IMR-90 (cell line): ENCODE data around the gene RHBDD2. TPM values are rescaled to one million over a fixed set of nuclear protein-coding genes. Genes with fewer than 3 reads are reported as not detected.

Source experiments
- ATAC-seq: fragments of 200-7000 bp; cut with Tn5 transposase; 2 replicates; pipeline ENCODE4 v1.9.1; 2020; ENCODE audit warnings: low read depth, mild to moderate bottlenecking, moderate library complexity
- BruUV-seq: library from RNA; stranded (reverse); fragments of 400-500 nt; replicated peaks from 2 replicates; lab custom pipeline; 2021; lab: Mats Ljungman, UMichigan
- CTCF ChIA-PET: fragments of 300-600 bp; formaldehyde crosslinking; extraction: SDS; loops from one replicate; lab custom pipeline; 2021; ENCODE audit warnings: antibody characterized with exemption; lab: Yijun Ruan, JAX
- POLR2A ChIA-PET: fragments of 300-600 bp; sonication (Branson Sonifier 250); formaldehyde crosslinking; loops from one replicate; lab custom pipeline; 2022; ENCODE audit warnings: antibody characterized with exemption; ENCODE audit not compliant: unreplicated experiment; lab: Charles Lee
- DNase-seq: peaks from one replicate; pipeline ENCODE4 v3.0.0; 2013
- H2AFZ ChIP-seq: replicated peaks from 2 replicates; pipeline ENCODE3; 2013; ENCODE audit warnings: low read length, mild to moderate bottlenecking; ENCODE audit not compliant: poor library complexity
- H2AK5ac ChIP-seq: 2 replicates; pipeline ENCODE4 v1.6.1; 2013; ENCODE audit warnings: low read depth, low read length, inconsistent platforms
- H2AK9ac ChIP-seq: replicated peaks from 2 replicates; pipeline ENCODE3; 2013; ENCODE audit warnings: mild to moderate bottlenecking, low read depth, low read length, moderate library complexity; ENCODE audit not compliant: poor library complexity
- H2BK120ac ChIP-seq: 2 replicates; pipeline ENCODE4 v1.6.1; 2013; ENCODE audit warnings: low read depth, low read length, inconsistent platforms
- H2BK15ac ChIP-seq: 3 replicates; pipeline ENCODE4 v1.6.1; 2013; ENCODE audit warnings: low read depth, low read length, inconsistent platforms
- H2BK20ac ChIP-seq: 2 replicates; pipeline ENCODE4 v1.6.1; 2013; ENCODE audit warnings: low read depth, mild to moderate bottlenecking, inconsistent platforms, low read length, moderate library complexity
- H2BK5ac ChIP-seq: 2 replicates; pipeline ENCODE4 v1.6.1; 2013; ENCODE audit warnings: mild to moderate bottlenecking, low read depth, low read length, inconsistent platforms; ENCODE audit not compliant: poor library complexity, severe bottlenecking
- H3K14ac ChIP-seq: replicated peaks from 2 replicates; pipeline ENCODE4 v1.6.1; 2013; ENCODE audit warnings: low read depth, low read length, inconsistent platforms
- H3K18ac ChIP-seq: 2 replicates; pipeline ENCODE4 v1.6.1; 2013; ENCODE audit warnings: low read depth, low read length, control low read depth
- H3K23ac ChIP-seq: 2 replicates; pipeline ENCODE4 v1.6.1; 2013; ENCODE audit warnings: low read depth, low read length, inconsistent platforms
- H3K27ac ChIP-seq: 2 replicates; pipeline ENCODE4 v1.5.1; 2013; ENCODE audit warnings: mild to moderate bottlenecking, control low read depth, low read length; ENCODE audit not compliant: insufficient read depth
- H3K27me3 ChIP-seq: 2 replicates; pipeline ENCODE4 v1.6.1; 2013; ENCODE audit warnings: low read length; ENCODE audit not compliant: control insufficient read depth, insufficient read depth
- H3K36me3 ChIP-seq: 2 replicates; pipeline ENCODE4 v1.6.1; 2013; ENCODE audit warnings: low read length, mixed read lengths; ENCODE audit not compliant: control insufficient read depth, insufficient read depth
- H3K4ac ChIP-seq: 2 replicates; pipeline ENCODE4 v1.6.1; 2013; ENCODE audit warnings: low read depth, low read length, inconsistent platforms
- H3K4me1 ChIP-seq: 2 replicates; pipeline ENCODE4 v1.6.1; 2013; ENCODE audit warnings: low read length, mixed read lengths; ENCODE audit not compliant: control insufficient read depth, insufficient read depth
- H3K4me2 ChIP-seq: 2 replicates; pipeline ENCODE4 v1.6.1; 2013; ENCODE audit warnings: low read depth, mild to moderate bottlenecking, control low read depth, low read length, moderate library complexity
- H3K4me3 ChIP-seq: 2 replicates; pipeline ENCODE4 v1.5.1; 2013; ENCODE audit warnings: low read depth, mild to moderate bottlenecking, control low read depth, low read length, moderate library complexity; ENCODE audit not compliant: insufficient read depth
- H3K56ac ChIP-seq: 2 replicates; pipeline ENCODE4 v1.6.1; 2013; ENCODE audit warnings: low read length, inconsistent platforms; ENCODE audit not compliant: insufficient read depth; ENCODE audit errors: extremely low read depth
- H3K79me1 ChIP-seq, 2 experiments: 2 replicates each; pipeline ENCODE4 v1.6.1; 2013; ENCODE audit warnings: low read length in 2 of 2, inconsistent platforms in 1 of 2, low read depth in 1 of 2
- H3K9ac ChIP-seq: 2 replicates; pipeline ENCODE4 v1.6.1; 2013; ENCODE audit warnings: low read depth, low read length, control low read depth
- H3K9me1 ChIP-seq: 2 replicates; pipeline ENCODE4 v1.6.1; 2013; ENCODE audit warnings: low read length, inconsistent platforms; ENCODE audit not compliant: insufficient read depth
- H3K9me3 ChIP-seq: 2 replicates; pipeline ENCODE4 v1.6.1; 2013; ENCODE audit warnings: low read length; ENCODE audit not compliant: control insufficient read depth, insufficient read depth
- H4K20me1 ChIP-seq: 2 replicates; pipeline ENCODE4 v1.6.1; 2013; ENCODE audit warnings: low read length, inconsistent platforms; ENCODE audit not compliant: insufficient read depth
- H4K5ac ChIP-seq: 2 replicates; pipeline ENCODE4 v1.6.1; 2013; ENCODE audit warnings: mild to moderate bottlenecking, low read depth, low read length, control low read depth
- H4K8ac ChIP-seq, 2 experiments: 2 replicates each; pipeline ENCODE4 v1.6.1; 2013; ENCODE audit warnings: low read depth in 2 of 2, low read length in 2 of 2, control low read depth in 1 of 2, inconsistent platforms in 1 of 2
- H4K91ac ChIP-seq: 2 replicates; pipeline ENCODE4 v1.6.1; 2013; ENCODE audit warnings: low read depth, low read length, inconsistent platforms; ENCODE audit not compliant: insufficient read depth
- BHLHE40 ChIP-seq: fragments of 150-350 bp; IDR thresholded peaks from 2 replicates; pipeline ENCODE4 v1.6.1; 2016; ENCODE audit warnings: mild to moderate bottlenecking, low read depth, low read length
- CEBPB ChIP-seq: IDR thresholded peaks from 2 replicates; pipeline ENCODE4 v1.6.1; 2012; ENCODE audit warnings: low read depth, low read length, improper control_type of control experiment
- CHD1 ChIP-seq: IDR thresholded peaks from 2 replicates; pipeline ENCODE4 v1.6.1; 2012; ENCODE audit warnings: low read depth, low read length, improper control_type of control experiment
- FOS ChIP-seq: fragments of 150-350 bp; IDR thresholded peaks from 2 replicates; pipeline ENCODE4 v1.6.1; 2016; ENCODE audit warnings: low read depth, low read length
- MAFK ChIP-seq: IDR thresholded peaks from 2 replicates; pipeline ENCODE4 v1.6.1; 2012; ENCODE audit warnings: low read depth, low read length, improper control_type of control experiment
- MAZ ChIP-seq: IDR thresholded peaks from 2 replicates; pipeline ENCODE4 v1.6.1; 2012; ENCODE audit warnings: low read depth, mild to moderate bottlenecking, low read length, improper control_type of control experiment, moderate library complexity, borderline replicate concordance
- MXI1 ChIP-seq: IDR thresholded peaks from 2 replicates; pipeline ENCODE4 v1.6.1; 2012; ENCODE audit warnings: low read depth, mild to moderate bottlenecking, low read length, moderate library complexity, borderline replicate concordance
- NFE2L2 ChIP-seq: fragments of 150-350 bp; IDR thresholded peaks from 2 replicates; pipeline ENCODE4 v1.6.1; 2016; ENCODE audit warnings: low read depth, mild to moderate bottlenecking, low read length
- POLR2A ChIP-seq: IDR thresholded peaks from 2 replicates; pipeline ENCODE4 v1.6.1; 2012; ENCODE audit warnings: mild to moderate bottlenecking, low read depth, low read length
- RAD21 ChIP-seq: IDR thresholded peaks from 2 replicates; pipeline ENCODE4 v1.6.1; 2012; ENCODE audit warnings: low read length, improper control_type of control experiment
- RCOR1 ChIP-seq: IDR thresholded peaks from 2 replicates; pipeline ENCODE4 v1.6.1; 2012; ENCODE audit warnings: mild to moderate bottlenecking, low read length, improper control_type of control experiment; ENCODE audit not compliant: insufficient replicate concordance
- RFX5 ChIP-seq: IDR thresholded peaks from 2 replicates; pipeline ENCODE4 v1.8.0; 2012; ENCODE audit warnings: low read depth, mild to moderate bottlenecking, low read length, moderate library complexity
- SMC3 ChIP-seq: fragments of 150-350 bp; IDR thresholded peaks from 2 replicates; pipeline ENCODE4 v1.6.1; 2016; ENCODE audit warnings: low read depth, mild to moderate bottlenecking, antibody characterized with exemption, low read length, moderate library complexity
- dilution Hi-C: fragments of 300-500 bp; cut with HindIII; formaldehyde crosslinking; loops from one replicate; pipeline ENCODE4 v1.14.3; 2018; ENCODE audit warnings: low sequenced_read_pairs; ENCODE audit not compliant: unreplicated experiment
- in situ Hi-C: fragments of 300-500 bp; cut with MboI; formaldehyde crosslinking; loops from 3 replicates; pipeline ENCODE4 v1.14.3; 2019; ENCODE audit warnings: low sequenced_read_pairs, inconsistent platforms, mixed read lengths
- intact Hi-C: fragments of 100-400 bp; cut with micrococcal nuclease; formaldehyde crosslinking; loops from 2 replicates; pipeline ENCODE4 v1.10.0; 2022
- polyA plus RNA-seq, 3 experiments: library from polyadenylated mRNA; depleted of rRNA; stranded (reverse); fragments of >200 nt; gene quantifications; 2 replicates each; pipeline ENCODE4 v1.2.3, GENCODE V29; 2012; ENCODE audit warnings: low replicate concordance in 1 of 3
- total RNA-seq: library from RNA; depleted of rRNA; stranded (reverse); fragments of >200 nt; gene quantifications from 2 replicates; pipeline ENCODE4 v1.2.3, GENCODE V29; 2012
- TF ChIP-seq, protein P1 (sequence below): fragments of 150-350 bp; IDR thresholded peaks from 2 replicates; pipeline ENCODE4 v1.6.1; 2017; ENCODE audit warnings: mild to moderate bottlenecking, antibody characterized with exemption, low read length, low read depth
- TF ChIP-seq, protein P2 (sequence below): conservative IDR thresholded peaks from 2 replicates; pipeline ENCODE4 v1.5.1; 2012; ENCODE audit warnings: mild to moderate bottlenecking, low read depth, low read length, improper control_type of control experiment
- TF ChIP-seq, protein P3 (sequence below): fragments of 150-350 bp; IDR thresholded peaks from 2 replicates; pipeline ENCODE4 v1.6.1; 2016; ENCODE audit warnings: low read depth, mild to moderate bottlenecking, low read length, moderate library complexity, borderline replicate concordance

Gene RHBDD2
- total and polyA plus RNA-seq, 2 of the 4 experiments (the other 2 are of a cell fraction) = 9.7 to 42.4 TPM

DNA sequence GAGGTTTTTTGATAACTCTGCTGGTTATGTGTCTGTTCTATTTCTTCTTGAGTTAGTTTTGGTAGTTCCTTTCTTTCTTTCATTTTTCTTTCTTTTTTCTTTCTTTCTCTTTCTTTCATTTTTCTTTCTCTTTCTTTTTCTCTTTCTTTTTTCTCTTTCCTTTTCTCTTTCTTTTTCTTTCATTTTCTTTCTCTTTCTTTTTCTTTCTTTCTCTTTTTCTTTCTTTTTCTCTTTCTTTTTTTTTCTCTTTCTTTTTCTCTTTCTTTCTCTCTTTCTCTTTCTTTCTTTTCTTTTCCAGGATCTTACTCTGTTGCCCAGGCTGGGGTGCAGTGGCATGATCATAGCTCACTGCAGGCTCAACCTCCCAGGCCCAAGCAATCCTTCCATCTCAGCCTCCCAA, 20.4 kb upstream of the RHBDD2 start:
- H3K14ac ChIP-seq = no peak overlapping the region
- no TSS peak for BruUV-seq
- ChIA-PET CTCF (no interaction called here), POLR2A (no interaction called here)
- no peak overlapping the region for H2AFZ ChIP-seq
- H3K36me3 ChIP-seq = no peaks in the 10 kb centered on the region
- no peak overlapping the region for H3K23ac ChIP-seq
- H4K5ac ChIP-seq = no peak overlapping the region
- H2AK9ac ChIP-seq = no peak overlapping the region
- H2BK20ac ChIP-seq = no peak overlapping the region
- no peak overlapping the region for H2BK120ac ChIP-seq
- dilution Hi-C loops = no loop called here
- ATAC-seq (no peak), DNase-seq (no peak)
- no peak overlapping the region for H2BK5ac ChIP-seq
- TF ChIP-seq SMC3 (no peak), MXI1 (no peak), FOS (no peak), POLR2A (no peak), RAD21 (no peak), MAZ (no peak), RFX5 (no peak), CEBPB (no peak), RCOR1 (no peak), MAFK (no peak), BHLHE40 (no peak), NFE2L2 (no peak), CHD1 (no peak)
- TF ChIP-seq, protein P1, sequence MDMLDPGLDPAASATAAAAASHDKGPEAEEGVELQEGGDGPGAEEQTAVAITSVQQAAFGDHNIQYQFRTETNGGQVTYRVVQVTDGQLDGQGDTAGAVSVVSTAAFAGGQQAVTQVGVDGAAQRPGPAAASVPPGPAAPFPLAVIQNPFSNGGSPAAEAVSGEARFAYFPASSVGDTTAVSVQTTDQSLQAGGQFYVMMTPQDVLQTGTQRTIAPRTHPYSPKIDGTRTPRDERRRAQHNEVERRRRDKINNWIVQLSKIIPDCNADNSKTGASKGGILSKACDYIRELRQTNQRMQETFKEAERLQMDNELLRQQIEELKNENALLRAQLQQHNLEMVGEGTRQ = no peak
- TF ChIP-seq, protein P2, sequence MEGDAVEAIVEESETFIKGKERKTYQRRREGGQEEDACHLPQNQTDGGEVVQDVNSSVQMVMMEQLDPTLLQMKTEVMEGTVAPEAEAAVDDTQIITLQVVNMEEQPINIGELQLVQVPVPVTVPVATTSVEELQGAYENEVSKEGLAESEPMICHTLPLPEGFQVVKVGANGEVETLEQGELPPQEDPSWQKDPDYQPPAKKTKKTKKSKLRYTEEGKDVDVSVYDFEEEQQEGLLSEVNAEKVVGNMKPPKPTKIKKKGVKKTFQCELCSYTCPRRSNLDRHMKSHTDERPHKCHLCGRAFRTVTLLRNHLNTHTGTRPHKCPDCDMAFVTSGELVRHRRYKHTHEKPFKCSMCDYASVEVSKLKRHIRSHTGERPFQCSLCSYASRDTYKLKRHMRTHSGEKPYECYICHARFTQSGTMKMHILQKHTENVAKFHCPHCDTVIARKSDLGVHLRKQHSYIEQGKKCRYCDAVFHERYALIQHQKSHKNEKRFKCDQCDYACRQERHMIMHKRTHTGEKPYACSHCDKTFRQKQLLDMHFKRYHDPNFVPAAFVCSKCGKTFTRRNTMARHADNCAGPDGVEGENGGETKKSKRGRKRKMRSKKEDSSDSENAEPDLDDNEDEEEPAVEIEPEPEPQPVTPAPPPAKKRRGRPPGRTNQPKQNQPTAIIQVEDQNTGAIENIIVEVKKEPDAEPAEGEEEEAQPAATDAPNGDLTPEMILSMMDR = no peak
- TF ChIP-seq, protein P3, sequence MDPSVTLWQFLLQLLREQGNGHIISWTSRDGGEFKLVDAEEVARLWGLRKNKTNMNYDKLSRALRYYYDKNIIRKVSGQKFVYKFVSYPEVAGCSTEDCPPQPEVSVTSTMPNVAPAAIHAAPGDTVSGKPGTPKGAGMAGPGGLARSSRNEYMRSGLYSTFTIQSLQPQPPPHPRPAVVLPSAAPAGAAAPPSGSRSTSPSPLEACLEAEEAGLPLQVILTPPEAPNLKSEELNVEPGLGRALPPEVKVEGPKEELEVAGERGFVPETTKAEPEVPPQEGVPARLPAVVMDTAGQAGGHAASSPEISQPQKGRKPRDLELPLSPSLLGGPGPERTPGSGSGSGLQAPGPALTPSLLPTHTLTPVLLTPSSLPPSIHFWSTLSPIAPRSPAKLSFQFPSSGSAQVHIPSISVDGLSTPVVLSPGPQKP = no peak
- no peak overlapping the region for H3K4me3 ChIP-seq
- H3K9me1 ChIP-seq = no peaks in the 10 kb centered on the region
- H3K4me2 ChIP-seq = no peak overlapping the region
- H3K4ac ChIP-seq = no peak overlapping the region
- H4K20me1 ChIP-seq = no peaks in the 10 kb centered on the region
- no peak overlapping the region for H4K91ac ChIP-seq
- no peaks in the 10 kb centered on the region for H3K79me1 ChIP-seq
- H3K9ac ChIP-seq = no peak overlapping the region
- H3K27ac ChIP-seq = no peak overlapping the region
- no peak overlapping the region for H3K56ac ChIP-seq
- in situ Hi-C loops = loop anchor here (25.0 kb wide), 1 partner anchor 279 kb away; no protein-coding TSS in a partner anchor
- H3K27me3 ChIP-seq = 0 out of 2 replicates have a peak, but pooled peaks cover 1% of the 10 kb centered on the region
- intact Hi-C loops = no loop called here
- H4K8ac ChIP-seq = no peak overlapping the region
- H3K9me3 ChIP-seq = no peaks in the 10 kb centered on the region
- H3K4me1 ChIP-seq = peaks cover 6% of the 10 kb centered on the region; the same call in 1 of the 2 replicates
- no peak overlapping the region for H3K18ac ChIP-seq
- H2AK5ac ChIP-seq = no peak overlapping the region
- H2BK15ac ChIP-seq = no peak overlapping the region
